GM19324 (cell line): ENCODE measurements around the gene WNT4.
"Not testable (repeated sequence)": the region's sequence is repeated elsewhere in the genome, so short reads cannot be mapped to it uniquely, and the experiment has no call there.

ENCODE experiments used
- ATAC-seq: cut with Tn5 transposase; IDR thresholded peaks from one replicate; pipeline ENCODE4 v1.9.1; 2021; ENCODE audit warnings: mild to moderate bottlenecking, moderate library complexity; ENCODE audit not compliant: unreplicated experiment, low FRiP score

WNT4 gene

GRCh38 chr1:22114083-22115012 is 28.5 kb downstream of the WNT4 start:
- no peak for ATAC-seq

GRCh38 chr1:22112554-22112953 is 30.3 kb downstream of the WNT4 start:
- ATAC-seq: no peak

- no peak for ATAC-seq
Observed at GRCh38 chr1:22111620-22112019, 31.3 kb downstream of the WNT4 start.

DNA sequence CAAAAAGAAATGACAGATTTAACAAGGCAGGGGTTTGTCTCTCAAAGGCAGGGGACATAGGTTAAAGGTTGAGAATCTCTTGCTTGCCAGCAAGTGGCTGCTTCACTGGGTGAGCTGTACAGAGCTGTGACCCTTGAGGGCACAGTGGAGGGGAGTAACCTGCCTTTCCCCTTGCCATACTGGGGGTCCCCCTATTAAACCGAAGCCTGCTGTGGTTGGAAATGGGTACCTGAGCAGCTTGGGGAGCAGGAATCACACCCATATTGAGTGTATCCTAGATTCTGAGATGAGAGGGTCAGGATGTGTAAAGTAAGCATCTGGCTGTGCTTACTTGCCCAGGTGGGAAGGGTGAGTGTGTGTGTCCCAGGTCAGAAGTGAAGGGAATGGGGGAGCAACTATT is 31.8 kb downstream of the WNT4 start:
- ATAC-seq: no peak

DNA sequence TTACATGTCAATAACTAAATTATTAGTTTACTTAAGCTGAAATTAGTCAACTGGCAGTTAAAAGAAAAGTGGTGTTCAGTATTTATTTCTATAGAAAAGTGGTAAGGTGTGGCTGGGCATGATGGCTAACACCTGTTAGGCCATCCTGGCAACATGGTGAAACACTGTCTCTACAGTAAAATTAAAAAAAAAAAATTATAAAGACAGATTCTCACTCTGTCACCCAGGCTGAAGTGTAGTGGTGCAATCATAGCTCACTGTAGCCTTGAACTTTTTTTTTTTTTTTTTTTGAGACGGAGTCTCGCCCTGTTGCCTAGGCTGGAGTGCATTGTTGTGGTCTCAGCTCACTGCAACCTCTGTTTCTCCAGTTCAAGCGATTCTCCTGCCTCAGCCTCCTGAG is 32.9 kb downstream of the WNT4 start:
- ATAC-seq: no peak

GRCh38 chr1:22108339-22109105 is 34.4 kb downstream of the WNT4 start:
- ATAC-seq: no peak

DNA sequence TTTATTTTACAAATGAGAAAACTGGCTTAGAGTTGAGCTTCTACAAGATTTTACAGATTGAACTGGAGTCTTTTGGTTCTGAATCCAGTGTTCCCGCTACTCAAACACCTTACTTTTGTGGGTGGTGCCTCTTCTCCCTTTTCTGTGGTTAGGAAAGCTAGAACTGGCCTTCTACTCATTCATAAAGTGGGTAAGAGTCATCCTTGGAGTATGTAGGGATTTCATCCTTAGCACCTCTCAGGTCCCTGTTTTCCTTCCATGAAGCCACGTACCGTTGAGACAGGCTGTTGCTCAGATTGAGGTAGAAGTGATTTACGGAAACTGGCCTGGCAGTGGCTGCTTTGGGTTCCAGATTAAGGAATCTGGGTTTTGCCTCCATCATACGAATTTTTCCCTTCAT is 35.8 kb downstream of the WNT4 start:
- no peak for ATAC-seq

- ATAC-seq: no peak
Observed at GRCh38 chr1:22105611-22106207, 37.2 kb downstream of the WNT4 start.

DNA sequence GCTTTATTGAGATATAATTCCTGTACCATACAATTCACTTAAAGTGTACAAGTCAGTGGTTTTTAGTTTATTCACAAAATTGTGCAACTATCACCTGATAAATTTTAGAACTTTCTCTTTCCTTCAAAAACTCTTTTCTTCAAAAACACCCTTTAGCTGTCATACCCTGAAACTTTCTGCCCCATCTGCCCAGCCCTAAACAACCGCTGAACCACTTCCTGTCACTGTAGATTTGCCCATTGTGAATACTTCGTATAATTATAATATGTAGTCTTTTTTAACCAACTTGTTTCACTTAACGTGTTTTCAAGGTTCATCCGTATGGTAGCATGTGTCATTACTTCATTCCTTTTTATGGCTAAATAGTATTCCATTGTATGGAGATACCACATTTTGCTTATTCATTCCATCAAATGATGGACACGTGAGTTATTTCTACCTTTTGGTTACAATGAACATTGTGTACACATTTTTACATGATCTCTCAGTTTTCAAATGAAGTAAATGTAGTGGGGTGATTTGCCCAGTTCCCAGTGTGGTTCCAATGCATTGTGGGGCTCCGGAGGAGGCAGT is 37.9 kb downstream of the WNT4 start:
- ATAC-seq: no peak

GRCh38 chr1:22104094-22104493 is 38.8 kb downstream of the WNT4 start:
- ATAC-seq: no peak

DNA sequence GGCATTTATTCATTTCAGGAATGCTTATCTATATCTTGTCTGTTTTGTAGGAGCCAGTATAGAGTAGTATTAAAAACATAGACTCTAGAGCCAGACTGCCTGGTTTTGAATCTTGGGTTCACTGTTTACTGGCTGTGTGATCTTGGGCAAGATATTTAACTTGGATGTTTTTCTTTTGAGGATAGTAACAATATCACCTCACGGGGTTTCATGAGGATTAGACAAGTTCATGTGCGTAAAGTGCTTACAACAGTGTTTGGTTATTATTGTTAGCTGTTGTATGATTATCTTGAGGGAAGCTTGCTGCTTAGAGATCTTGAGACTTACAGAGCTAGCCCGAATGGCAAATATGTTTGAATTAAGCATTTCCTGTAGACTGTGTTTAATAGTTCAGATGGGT is 40.2 kb downstream of the WNT4 start:
- ATAC-seq: no peak

- ATAC-seq: no peak
Observed at GRCh38 chr1:22101995-22102394, 40.9 kb downstream of the WNT4 start.

- ATAC-seq: no peak
Observed at GRCh38 chr1:22101199-22101598, 41.7 kb downstream of the WNT4 start.

DNA sequence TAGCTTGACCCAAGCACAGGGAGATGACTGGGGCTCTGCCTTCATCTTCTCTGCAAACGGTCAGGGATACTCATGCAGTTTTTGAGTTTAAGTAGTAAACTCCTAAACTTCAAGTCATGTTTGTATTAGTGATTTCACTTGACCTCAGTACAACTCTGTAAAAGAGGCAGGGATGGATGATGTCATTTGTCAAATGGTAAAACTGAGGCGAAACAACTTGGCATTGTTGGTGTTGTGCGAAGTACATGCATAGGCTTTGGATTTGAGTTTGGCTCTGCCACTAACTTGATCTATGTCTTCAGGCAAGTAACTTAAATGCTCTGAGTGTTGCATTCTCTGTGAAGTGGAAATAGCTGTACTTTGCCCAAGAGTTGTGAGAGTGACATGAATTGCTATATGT is 42.7 kb downstream of the WNT4 start:
- ATAC-seq: no peak

DNA sequence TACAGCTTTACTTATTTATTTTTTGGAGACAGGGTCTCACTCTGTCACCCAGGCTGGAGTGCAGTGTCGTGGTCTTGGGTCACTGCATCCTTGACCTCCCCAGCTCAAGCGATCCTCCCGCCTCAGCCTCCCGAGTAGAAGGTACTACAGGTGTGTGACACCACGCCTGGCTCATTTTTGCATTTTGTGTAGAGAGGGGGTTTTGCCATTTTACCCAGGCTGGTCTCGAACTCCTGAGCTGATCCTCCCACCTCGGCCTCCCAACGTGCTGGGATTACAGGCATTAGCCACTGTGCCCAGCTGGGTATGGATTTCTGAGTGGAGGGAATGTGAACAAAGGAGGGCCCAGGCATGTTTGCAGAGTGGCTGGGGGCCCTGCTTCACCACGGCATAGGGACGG is 44.1 kb downstream of the WNT4 start:
- ATAC-seq: no peak

DNA sequence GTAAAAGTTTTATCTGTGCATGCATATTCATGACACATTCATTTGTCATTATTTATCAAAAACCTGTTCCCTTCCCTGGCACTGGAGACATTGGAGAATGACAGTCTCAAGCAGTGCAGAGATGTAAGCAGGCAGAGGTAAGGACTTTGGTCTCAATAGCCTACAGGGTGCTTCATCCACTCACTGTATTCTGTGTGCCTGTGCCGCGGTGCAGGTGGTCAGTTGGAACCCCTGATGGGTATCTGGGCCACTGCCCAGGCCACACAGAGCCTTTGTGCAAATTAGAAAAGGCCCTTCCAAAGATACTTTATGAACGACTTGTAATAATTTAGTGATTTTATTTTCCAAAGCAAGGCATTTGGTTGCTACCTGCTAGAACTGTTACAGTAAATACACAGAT is 46.4 kb downstream of the WNT4 start:
- no peak for ATAC-seq

DNA sequence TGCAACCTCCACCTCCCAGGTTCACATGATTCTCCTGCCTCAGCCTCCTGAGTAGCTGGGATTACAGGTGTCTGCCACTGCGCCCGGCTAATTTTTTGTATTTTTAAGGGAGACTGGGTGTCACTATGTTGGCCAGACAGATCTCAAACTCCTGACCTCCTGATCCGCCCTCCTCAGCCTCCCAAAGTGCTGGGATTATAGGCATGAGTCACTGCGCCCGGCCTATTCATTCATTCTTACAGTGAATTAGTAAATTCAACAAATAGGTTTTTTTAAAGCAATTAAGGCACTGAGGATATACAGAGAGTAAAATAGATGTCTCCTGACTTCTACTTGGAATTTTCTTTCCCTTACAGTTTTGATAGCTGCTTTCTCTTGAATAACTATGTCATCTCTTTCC is 46.9 kb downstream of the WNT4 start:
- ATAC-seq: no peak

- ATAC-seq: no peak
Observed at GRCh38 chr1:22093513-22093912, 49.4 kb downstream of the WNT4 start.

DNA sequence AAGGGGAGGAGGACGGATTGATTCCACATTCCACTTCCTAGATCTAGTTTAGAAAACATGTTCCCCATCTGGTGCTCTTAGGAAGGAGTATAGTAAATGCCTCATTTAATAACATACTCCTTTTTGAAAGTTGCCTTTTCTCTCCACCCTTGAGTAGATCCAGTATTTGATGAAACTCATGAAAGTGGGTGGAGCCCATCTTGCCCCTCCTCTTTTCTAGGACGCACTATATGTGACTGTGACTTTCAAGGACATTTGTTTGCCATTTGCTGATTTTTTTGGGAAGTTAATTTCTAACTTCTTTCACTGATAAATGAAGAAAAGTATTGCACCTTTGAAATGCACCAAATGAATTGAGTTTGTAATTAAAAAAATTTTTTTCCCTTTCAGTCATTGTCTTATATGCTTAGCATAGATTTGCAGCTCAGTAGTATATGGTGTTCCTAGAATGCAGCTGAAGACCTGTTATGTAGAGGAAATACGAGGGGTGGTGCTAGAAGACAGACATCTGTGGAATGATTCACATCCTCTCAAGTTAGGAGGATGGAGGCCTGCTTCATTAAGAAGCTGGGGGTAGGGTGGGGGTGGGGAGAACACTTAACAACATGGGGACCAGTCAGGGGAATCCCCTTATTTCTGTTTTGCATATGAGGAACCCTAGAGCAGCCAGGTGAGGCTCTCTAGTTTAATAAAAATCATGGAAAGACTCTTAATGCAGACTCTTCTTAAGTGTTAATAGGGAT is 50.7 kb downstream of the WNT4 start:
- not testable (repeated sequence) for ATAC-seq

DNA sequence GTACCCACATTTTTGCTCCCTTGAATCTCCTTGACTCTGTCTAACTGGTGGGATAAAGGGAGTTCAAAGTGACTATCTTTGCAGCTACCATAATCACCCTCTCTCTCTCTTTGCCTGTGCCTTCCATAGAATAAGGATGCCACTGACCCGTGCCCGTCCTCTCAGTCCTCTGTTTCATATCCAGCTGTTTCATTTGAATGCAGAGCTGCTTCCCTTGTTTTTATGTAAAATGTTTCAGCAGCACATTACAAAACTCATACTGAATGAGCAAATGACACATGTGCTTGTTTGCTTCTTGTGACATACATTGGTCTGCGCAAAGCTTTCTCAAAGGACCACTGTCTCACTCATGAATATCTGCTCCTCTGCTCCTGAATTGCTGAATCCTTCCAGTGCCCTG is 52.0 kb downstream of the WNT4 start:
- ATAC-seq: no peak
